HEK293 (cell line): ENCODE measurements around the gene TRIM56.

Experiments used
- CTCF ChIA-PET: fragments of 350-600 bp; formaldehyde crosslinking; extraction: SDS; loops from one replicate; lab custom pipeline; 2021; ENCODE audit warnings: antibody characterized with exemption; lab: Yijun Ruan, JAX
- POLR2A ChIA-PET: fragments of 300-600 bp; formaldehyde crosslinking; extraction: SDS; loops from one replicate; lab custom pipeline; 2020; ENCODE audit warnings: antibody characterized with exemption, inconsistent platforms; lab: Yijun Ruan, JAX
- H3K27ac ChIP-seq: fragments of 200-500 bp; sonication (Bioruptor generic); 2 replicates; pipeline ENCODE4 v1.5.1; 2014; ENCODE audit warnings: low read depth, low read length, control low read depth, inconsistent platforms; ENCODE audit errors: extremely low read depth
- H3K36me3 ChIP-seq, 2 experiments: fragments of 200-500 bp in 1 of 2; sonication (Bioruptor generic) in 1 of 2; 1 replicate in 1 of 2; 2 replicates in 1 of 2; pipeline ENCODE4 v1.5.1; 2014 to 2017; ENCODE audit warnings: inconsistent platforms in 2 of 2, low read length in 2 of 2; ENCODE audit not compliant: control insufficient read depth in 2 of 2, insufficient read depth in 1 of 2
- H3K4me1 ChIP-seq: fragments of 200-500 bp; sonication (Bioruptor generic); 2 replicates; pipeline ENCODE4 v1.5.1; 2014; ENCODE audit warnings: mild to moderate bottlenecking, low read length, inconsistent platforms; ENCODE audit not compliant: control insufficient read depth, insufficient read depth
- H3K4me3 ChIP-seq: 2 replicates; pipeline ENCODE4 v1.5.1; 2011; ENCODE audit warnings: low read depth, mild to moderate bottlenecking, control low read depth, low read length, moderate library complexity
- H3K9me3 ChIP-seq: fragments of 200-500 bp; sonication (Bioruptor generic); 2 replicates; pipeline ENCODE4 v1.5.1; 2014; ENCODE audit warnings: low read depth, low read length, inconsistent platforms; ENCODE audit not compliant: control insufficient read depth, insufficient read depth
- KLF16 ChIP-seq: fragments of 450-650 bp; formaldehyde crosslinking; IDR thresholded peaks from 2 replicates; pipeline ENCODE4 v1.5.1; 2017; ENCODE audit warnings: missing biosample characterization, missing genetic modification characterization
- MYNN ChIP-seq: fragments of 450-650 bp; formaldehyde crosslinking; IDR thresholded peaks from 2 replicates; pipeline ENCODE4 v1.5.1; 2016; ENCODE audit warnings: missing biosample characterization, missing genetic modification characterization, borderline replicate concordance
- OSR2 ChIP-seq: fragments of 450-650 bp; formaldehyde crosslinking; IDR thresholded peaks from 2 replicates; pipeline ENCODE4 v1.5.1; 2016; ENCODE audit warnings: missing biosample characterization, missing genetic modification characterization
- PBX3 ChIP-seq: sonication (generic); formaldehyde crosslinking; IDR thresholded peaks from 2 replicates; pipeline ENCODE4 v1.8.1; 2022; ENCODE audit warnings: mild to moderate bottlenecking, moderate library complexity, missing genetic modification reagents
- ZBTB1 ChIP-seq: fragments of 450-650 bp; formaldehyde crosslinking; IDR thresholded peaks from 2 replicates; pipeline ENCODE4 v1.5.1; 2016; ENCODE audit warnings: missing biosample characterization, missing genetic modification characterization
- ZBTB48 ChIP-seq: fragments of 450-650 bp; formaldehyde crosslinking; IDR thresholded peaks from 2 replicates; pipeline ENCODE4 v1.5.1; 2016; ENCODE audit warnings: missing biosample characterization, missing genetic modification characterization
- ZIC2 ChIP-seq: fragments of 450-650 bp; formaldehyde crosslinking; IDR thresholded peaks from 2 replicates; pipeline ENCODE4 v1.5.1; 2016; ENCODE audit warnings: missing biosample characterization, missing genetic modification characterization
- ZNF354C ChIP-seq: fragments of 450-650 bp; formaldehyde crosslinking; IDR thresholded peaks from 2 replicates; pipeline ENCODE4 v1.5.1; 2016; ENCODE audit warnings: missing biosample characterization, missing genetic modification characterization, low read depth, borderline replicate concordance
- ZNF366 ChIP-seq: fragments of 450-650 bp; formaldehyde crosslinking; conservative IDR thresholded peaks from 2 replicates; pipeline ENCODE4 v1.5.1; 2016; ENCODE audit warnings: missing biosample characterization, missing genetic modification characterization
- ZNF501 ChIP-seq: fragments of 450-650 bp; formaldehyde crosslinking; IDR thresholded peaks from 2 replicates; pipeline ENCODE4 v1.5.1; 2016; ENCODE audit warnings: missing biosample characterization, missing genetic modification characterization
- ZNF558 ChIP-seq: fragments of 450-650 bp; formaldehyde crosslinking; IDR thresholded peaks from 2 replicates; pipeline ENCODE4 v1.5.1; 2016; ENCODE audit warnings: missing biosample characterization, missing genetic modification characterization
- ZNF596 ChIP-seq: fragments of 450-650 bp; IDR thresholded peaks from 2 replicates; pipeline ENCODE4 v1.5.0; 2018; ENCODE audit warnings: missing biosample characterization, mild to moderate bottlenecking, missing genetic modification characterization, moderate library complexity
- ZNF600 ChIP-seq: fragments of 450-650 bp; formaldehyde crosslinking; IDR thresholded peaks from 2 replicates; pipeline ENCODE4 v1.5.1; 2016; ENCODE audit warnings: missing biosample characterization, missing genetic modification characterization
- ZNF623 ChIP-seq: fragments of 450-650 bp; formaldehyde crosslinking; IDR thresholded peaks from 2 replicates; pipeline ENCODE4 v1.5.1; 2016; ENCODE audit warnings: missing biosample characterization, missing genetic modification characterization
- ZNF704 ChIP-seq: fragments of 450-650 bp; formaldehyde crosslinking; IDR thresholded peaks from 2 replicates; pipeline ENCODE4 v1.5.1; 2016; ENCODE audit warnings: missing biosample characterization, missing genetic modification characterization
- ZNF76 ChIP-seq: fragments of 450-650 bp; formaldehyde crosslinking; IDR thresholded peaks from 2 replicates; pipeline ENCODE4; 2016; ENCODE audit warnings: low read depth, missing biosample characterization, missing genetic modification characterization, borderline replicate concordance

The TRIM56 gene

GRCh38 chr7:101126651-101127459 lies 41.6 kb downstream of the TRIM56 start, which contains the start of gene SERPINE1 (continued):
- no peak for TF ChIP-seq PBX3 (CRISPR knock-in tag)
- TF ChIP-seq ZNF558 (tag by site-specific recombination): 0 out of 2 replicates have a peak, but pooled peaks have one; percentile 42
- TF ChIP-seq OSR2: no peak
- 0 out of 2 replicates have a peak, but pooled peaks have one; percentile 12 for TF ChIP-seq ZNF623 (tag by site-specific recombination)
- TF ChIP-seq ZNF704: no peak
- TF ChIP-seq KLF16 (tag by site-specific recombination): peak; percentile 64; the same call in 1 of the 2 replicates
- TF ChIP-seq ZNF596: no peak
- TF ChIP-seq ZNF354C (tag by site-specific recombination): no peak
- peak; percentile 63; the same call in 1 of the 2 replicates for TF ChIP-seq ZBTB48 (tag by site-specific recombination)
- peak; percentile 43; the same call in 1 of the 2 replicates for TF ChIP-seq ZNF501 (tag by site-specific recombination)
- no peak for TF ChIP-seq MYNN
- TF ChIP-seq ZNF76 (tag by site-specific recombination): 0 out of 2 replicates have a peak, but pooled peaks have one; percentile 16

GRCh38 chr7:101127460-101128039 lies 42.3 kb downstream of the TRIM56 start:
- Histone ChIP-seq H3K4me3 (no peak overlapping the region), H3K27ac (no peak overlapping the region), H3K4me1 (no peaks in the 10 kb centered on the region; the same call in 1 of the 2 replicates), H3K9me3 (no peaks in the 10 kb centered on the region), H3K36me3 (no peaks in the 10 kb centered on the region)
- TF ChIP-seq ZNF354C (tag by site-specific recombination) (no peak), ZNF366 (tag by site-specific recombination) (peak; percentile 85)
- ChIA-PET CTCF (interaction anchor here (0.7 to 6.7 kb wide), 3 partner anchors 10 to 30 kb away, joined by 3 to 37 read pairs (median 5); no protein-coding TSS in a partner anchor), POLR2A (no interaction called here)

- CTCF ChIA-PET: interaction anchor here (0.5 to 6.7 kb wide), 5 partner anchors 9 to 89 kb away, joined by 3 to 37 read pairs (median 4); partner anchors contain the start of gene PLOD3
- POLR2A ChIA-PET: no interaction called here
- H3K4me3 ChIP-seq: no peak overlapping the region
Observed at GRCh38 chr7:101128040-101128834, 43.0 kb downstream of the TRIM56 start.

More at GRCh38 chr7:101128040-101128834, 43.0 kb downstream of the TRIM56 start:
- Histone ChIP-seq H3K9me3 (no peaks in the 10 kb centered on the region), H3K27ac (no peak overlapping the region), H3K4me1 (no peaks in the 10 kb centered on the region; the same call in 1 of the 2 replicates), H3K36me3 (no peaks in the 10 kb centered on the region)
- TF ChIP-seq ZIC2 (tag by site-specific recombination) (peak; percentile 74), ZBTB1 (tag by site-specific recombination) (no peak), ZNF600 (tag by site-specific recombination) (peak; percentile 43; the same call in 1 of the 2 replicates)
